Measurements from ENCODE around the gene LRRC34. TPM values are rescaled to one million over a fixed set of nuclear protein-coding genes. Genes with fewer than 3 reads are reported as not detected.

Gene LRRC34
- total and polyA plus RNA-seq, 10 of the 15 experiments (the other 5 are each of a cell fraction or from before 2014, with no cell fraction given), result 0.24 to 3.7 (median 1.7) TPM

- H3K4me1 ChIP-seq (ENCODE audit: control insufficient read depth, insufficient read depth, low read length), result no peaks in the 10 kb centered on the region
- no peak for DNase-seq (ENCODE audit: low read depth, low spot score)
- no peaks in the 10 kb centered on the region for H3K79me2 ChIP-seq (ENCODE audit: control insufficient read depth, insufficient read depth, low read length)
- H3K9ac ChIP-seq (ENCODE audit: control insufficient read depth, insufficient read depth, low read length), result no peak overlapping the region
- FAIRE-seq, result no peak
- RAD21 ChIA-PET (ENCODE audit: unreplicated experiment), result no interaction called here
- no peak overlapping the region for H3K27ac ChIP-seq (ENCODE audit: control insufficient read depth, insufficient read depth)
- H2AFZ ChIP-seq (ENCODE audit: control insufficient read depth, low read depth, low read length), result no peak overlapping the region
- no peaks in the 10 kb centered on the region for H3K36me3 ChIP-seq (ENCODE audit: control insufficient read depth in 2 of 2, insufficient read depth in 2 of 2, low read length in 1 of 2)
- H4K20me1 ChIP-seq (ENCODE audit: control insufficient read depth, insufficient read depth), result no peaks in the 10 kb centered on the region
- no peak overlapping the region for H3K4me2 ChIP-seq (ENCODE audit: control insufficient read depth, insufficient read depth)
- no TSS peak for BruUV-seq (replicated peaks)
- 90% methylated on average over 3 of the region's 3 CpGs for WGBS (ENCODE audit: insufficient coverage, insufficient replicate concordance, low lambda C conversion rate, missing lambda C conversion rate)
- no peak for TF ChIP-seq ZBTB11 (CRISPR knock-in tag; IDR thresholded peaks at IDR 0.05)
- TF ChIP-seq KDM1A (IDR thresholded peaks at IDR 0.05; ENCODE audit: borderline replicate concordance), result no peak
- TF ChIP-seq TCF12 (IDR thresholded peaks at IDR 0.05; ENCODE audit: low read depth, low read length), result no peak
- TF ChIP-seq CREM (IDR thresholded peaks at IDR 0.05; ENCODE audit: low read depth), result no peak
- no peak for TF ChIP-seq HSF1 (IDR thresholded peaks at IDR 0.05; ENCODE audit: low read depth, low read length)
- no peak for TF ChIP-seq CREB1 (IDR thresholded peaks at IDR 0.05; ENCODE audit: low read depth)
- TF ChIP-seq MEF2B (IDR thresholded peaks at IDR 0.05; ENCODE audit: partially characterized antibody, poor library complexity, severe bottlenecking), result no peak
- TF ChIP-seq RBBP5 (conservative IDR thresholded peaks at IDR 0.05), result no peak
- TF ChIP-seq SKIL (IDR thresholded peaks at IDR 0.05; ENCODE audit: low read depth, poor library complexity, severe bottlenecking), result no peak
- TF ChIP-seq USF1 (IDR thresholded peaks at IDR 0.05; ENCODE audit: borderline replicate concordance, extremely low read length, insufficient read depth, low read depth, low read length), result no peak
- TF ChIP-seq SRF (IDR thresholded peaks at IDR 0.05; ENCODE audit: low read depth in 2 of 2, low read length in 2 of 2), result no peak
- TF ChIP-seq ZNF622 (IDR thresholded peaks at IDR 0.05), result no peak
- TF ChIP-seq WRNIP1 (IDR thresholded peaks at IDR 0.05; ENCODE audit: borderline replicate concordance, low read depth, low read length), result no peak
- no peak for TF ChIP-seq IKZF2 (IDR thresholded peaks at IDR 0.05)
- no peak for TF ChIP-seq CBX5 (IDR thresholded peaks at IDR 0.05; ENCODE audit: low read depth)
- H3K27me3 ChIP-seq (replicated peaks in 1 of 2; ENCODE audit: control insufficient read depth in 2 of 2, insufficient read depth in 2 of 2, low read length in 1 of 2), result peaks cover 1 to 4% of the 10 kb centered on the region in 2 experiments; a peak in 3 of 4 replicates
- intact Hi-C loops (cut with micrococcal nuclease; ENCODE audit: unreplicated experiment), result no loop called here
- no peak overlapping the region for H3K4me3 ChIP-seq
- POLR2A ChIA-PET, result no interaction called here
- CTCF ChIA-PET, result no interaction called here
- no peaks in the 10 kb centered on the region for H3K9me3 ChIP-seq (replicated peaks; ENCODE audit: control insufficient read depth, insufficient read depth, low read length)
- in situ Hi-C loops (cut with MboI), result no loop called here
- SMC1A ChIA-PET (ENCODE audit: uncharacterized antibody, unreplicated experiment), result no interaction called here
- no peak for ATAC-seq
Observed at GRCh38 chr3:169855514-169855913, 42.8 kb upstream of the LRRC34 start.
